Measurements from ENCODE around the gene CETN2.

- no peak for TF ChIP-seq POLR2A (IDR thresholded peaks at IDR 0.05)
- no peak for TF ChIP-seq CTCF (IDR thresholded peaks at IDR 0.05)
- TF ChIP-seq POLR2AphosphoS5 (IDR thresholded peaks at IDR 0.05) = no peak
- no peak for TF ChIP-seq EP300 (IDR thresholded peaks at IDR 0.05)
Measured at GRCh38 chrX:152833378-152833777, 2.8 kb upstream of the CETN2 start.
